GM19395 (cell line): ENCODE measurements around the gene SLC16A11.

Source experiments
- ATAC-seq: cut with Tn5 transposase; IDR thresholded peaks from one replicate; pipeline ENCODE4 v1.9.1; 2021; ENCODE audit warnings: mild to moderate bottlenecking, moderate library complexity; ENCODE audit not compliant: unreplicated experiment

SLC16A11 gene

GRCh38 chr17:7027335-7027734, 16.6 kb downstream of the SLC16A11 start:
- no peak for ATAC-seq

GRCh38 chr17:7026471-7027115, 17.3 kb downstream of the SLC16A11 start:
- ATAC-seq: no peak

GRCh38 chr17:7025245-7025644, 18.6 kb downstream of the SLC16A11 start:
- ATAC-seq: no peak

DNA sequence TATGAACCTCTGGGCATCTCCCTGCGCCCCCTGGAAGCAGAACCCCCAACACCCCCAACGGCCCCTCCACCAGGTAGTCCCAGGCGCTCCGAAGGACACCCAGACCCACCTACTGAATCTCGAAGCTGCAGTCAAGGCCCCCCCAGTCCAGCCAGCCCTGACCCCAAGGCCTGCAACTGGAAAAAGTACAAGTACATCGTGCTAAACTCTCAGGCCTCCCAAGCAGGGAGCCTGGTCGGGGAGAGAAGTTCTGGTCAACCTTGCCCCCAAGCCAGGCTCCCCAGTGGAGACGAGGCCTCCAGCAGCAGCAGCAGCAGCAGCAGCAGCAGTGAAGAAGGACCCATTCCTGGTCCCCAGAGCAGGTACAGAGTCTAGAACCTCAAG, 19.5 kb downstream of the SLC16A11 start:
- no peak for ATAC-seq

DNA sequence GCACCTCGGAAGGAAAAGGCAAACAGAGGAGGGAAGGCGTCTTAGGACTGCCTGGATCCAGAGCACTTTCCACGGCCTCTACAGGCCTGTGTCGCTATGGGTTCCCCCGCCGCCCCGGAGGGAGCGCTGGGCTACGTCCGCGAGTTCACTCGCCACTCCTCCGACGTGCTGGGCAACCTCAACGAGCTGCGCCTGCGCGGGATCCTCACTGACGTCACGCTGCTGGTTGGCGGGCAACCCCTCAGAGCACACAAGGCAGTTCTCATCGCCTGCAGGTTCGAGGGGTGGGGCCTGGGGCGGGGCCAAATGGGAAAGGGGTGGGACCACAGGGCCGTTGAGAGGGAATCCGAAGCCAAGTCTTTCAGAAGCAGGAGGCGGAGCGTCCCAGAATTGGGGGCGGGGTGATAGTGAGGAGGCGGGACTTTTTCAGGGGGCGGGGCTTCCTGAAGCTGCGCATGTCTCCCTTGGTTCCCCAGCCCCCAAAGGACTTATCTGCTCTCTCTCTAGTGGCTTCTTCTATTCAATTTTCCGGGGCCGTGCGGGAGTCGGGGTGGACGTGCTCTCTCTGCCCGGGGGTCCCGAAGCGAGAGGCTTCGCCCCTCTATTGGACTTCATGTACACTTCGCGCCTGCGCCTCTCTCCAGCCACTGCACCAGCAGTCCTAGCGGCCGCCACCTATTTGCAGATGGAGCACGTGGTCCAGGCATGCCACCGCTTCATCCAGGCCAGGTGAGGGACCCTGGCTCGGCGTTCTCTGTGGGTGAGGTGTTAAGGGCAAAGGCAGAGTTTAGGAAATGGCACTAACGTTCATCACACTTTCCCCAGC, 20.1 kb downstream of the SLC16A11 start:
- no peak for ATAC-seq

DNA sequence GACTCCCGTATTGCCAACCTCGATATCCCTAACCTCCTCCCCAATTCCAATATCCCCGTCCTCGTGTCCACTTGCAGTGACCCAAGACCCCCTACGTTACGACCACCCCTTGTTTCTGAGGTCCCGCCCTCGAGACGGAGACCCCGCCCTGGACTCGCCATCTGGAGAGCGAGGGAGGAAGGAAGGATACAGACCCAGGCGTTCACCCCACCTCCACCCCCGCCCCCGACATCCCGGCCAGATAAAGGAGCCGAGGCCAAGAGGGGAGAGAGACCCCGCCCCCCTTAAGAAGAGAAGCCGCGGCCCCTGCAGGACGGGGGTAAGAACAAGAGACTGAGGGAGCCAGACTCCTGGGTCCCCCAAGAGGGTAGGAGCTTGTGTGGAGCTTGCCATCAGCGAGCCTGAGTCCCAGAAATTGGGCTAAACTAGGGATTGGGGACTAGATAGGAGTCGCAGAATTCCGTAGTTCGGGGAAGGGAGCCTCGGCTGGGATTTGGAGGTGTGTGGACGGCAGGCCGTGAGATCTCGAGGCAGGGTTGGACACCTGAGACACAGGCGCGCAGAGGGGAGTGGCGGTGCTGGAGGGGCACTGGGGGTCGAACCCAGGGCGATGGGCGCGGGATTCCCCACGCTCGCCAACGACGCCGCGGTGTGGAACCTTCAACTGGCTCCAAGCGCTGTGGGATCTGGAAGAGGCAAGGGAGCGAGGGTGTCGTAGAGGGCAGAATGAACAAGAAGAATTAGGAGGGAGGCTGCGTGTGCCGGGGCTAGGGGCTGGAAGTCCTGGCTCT, 20.9 kb downstream of the SLC16A11 start, which contains the start of gene BCL6B:
TSS of gene BCL6B (plus strand) at position 270 of the 791 bp plus-strand sequence. CDS start 622 bp downstream, outside the sequence.
- no peak for ATAC-seq

GRCh38 chr17:7021993-7022778, 21.7 kb downstream of the SLC16A11 start:
- peak; percentile 68 for ATAC-seq

- ATAC-seq: no peak
These were observed 22.8 kb downstream of the SLC16A11 start for GRCh38 chr17:7020894-7021664.

DNA sequence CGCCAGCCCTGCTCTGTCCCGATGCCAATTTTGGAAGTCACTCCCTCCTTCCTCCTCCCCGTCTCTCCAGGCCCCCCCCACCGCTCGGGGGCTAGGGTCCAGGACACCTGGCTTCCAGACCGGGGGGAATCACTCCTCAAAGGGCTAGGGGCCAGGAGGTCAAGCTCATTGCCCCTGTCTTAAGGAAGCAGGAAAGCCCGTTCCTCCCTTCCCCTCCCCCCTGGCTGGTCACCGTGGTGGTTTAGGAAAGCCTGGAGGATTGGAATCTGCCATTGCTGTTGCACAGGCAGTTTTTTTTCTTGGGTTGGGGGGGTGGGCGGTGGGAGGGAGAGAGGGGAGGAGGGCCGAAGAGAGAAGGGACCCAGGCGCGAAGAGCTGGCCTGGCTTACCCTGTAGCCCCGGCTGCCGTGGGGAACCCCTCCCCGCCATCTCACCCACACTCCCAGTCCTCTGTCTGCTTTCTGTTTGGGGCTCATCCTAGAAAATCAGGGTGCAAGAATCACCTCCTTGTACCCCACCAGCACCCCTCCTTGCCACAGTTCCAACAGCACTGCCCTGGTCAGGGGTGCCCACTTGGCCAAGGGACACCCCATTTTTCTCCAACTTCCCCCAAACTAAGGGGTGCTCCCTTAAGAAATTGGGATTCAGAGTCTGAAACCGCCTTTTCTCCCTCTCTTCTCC, 23.9 kb downstream of the SLC16A11 start:
- no peak for ATAC-seq

GRCh38 chr17:7019367-7019766, 24.5 kb downstream of the SLC16A11 start:
- ATAC-seq: no peak

DNA sequence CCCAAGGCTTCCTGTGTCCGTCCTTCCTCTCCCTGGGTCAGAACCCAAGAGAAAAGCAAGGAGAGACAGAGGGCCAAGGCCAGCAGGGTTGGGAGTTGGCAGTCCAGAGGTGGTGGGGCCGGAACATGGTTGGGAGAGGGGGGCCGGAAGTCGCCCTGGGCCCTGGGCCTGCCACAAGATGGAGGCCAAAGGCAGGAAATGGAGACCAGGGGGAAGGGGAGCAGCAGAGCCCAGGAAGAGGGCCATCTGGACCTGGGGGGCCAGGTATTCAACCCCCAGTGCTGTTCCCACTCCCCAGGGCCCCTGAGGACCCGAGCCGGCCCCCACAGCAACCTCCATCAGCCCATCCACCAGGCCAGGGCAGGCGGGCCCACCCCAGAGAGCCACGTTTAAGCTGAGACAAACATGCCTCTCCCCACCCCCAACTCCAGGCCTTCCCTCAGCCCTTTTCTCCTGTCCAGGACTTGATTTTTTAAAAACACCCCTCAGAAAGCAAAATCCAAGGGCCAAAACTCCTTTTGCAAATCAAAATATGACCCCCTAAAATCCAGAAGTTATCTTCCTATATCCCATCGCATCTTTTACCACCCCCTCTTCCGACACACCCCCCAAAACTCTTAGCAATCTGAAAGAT, 25.4 kb downstream of the SLC16A11 start:
- ATAC-seq: no peak

GRCh38 chr17:7017827-7018200, 26.1 kb downstream of the SLC16A11 start:
- ATAC-seq: no peak

DNA sequence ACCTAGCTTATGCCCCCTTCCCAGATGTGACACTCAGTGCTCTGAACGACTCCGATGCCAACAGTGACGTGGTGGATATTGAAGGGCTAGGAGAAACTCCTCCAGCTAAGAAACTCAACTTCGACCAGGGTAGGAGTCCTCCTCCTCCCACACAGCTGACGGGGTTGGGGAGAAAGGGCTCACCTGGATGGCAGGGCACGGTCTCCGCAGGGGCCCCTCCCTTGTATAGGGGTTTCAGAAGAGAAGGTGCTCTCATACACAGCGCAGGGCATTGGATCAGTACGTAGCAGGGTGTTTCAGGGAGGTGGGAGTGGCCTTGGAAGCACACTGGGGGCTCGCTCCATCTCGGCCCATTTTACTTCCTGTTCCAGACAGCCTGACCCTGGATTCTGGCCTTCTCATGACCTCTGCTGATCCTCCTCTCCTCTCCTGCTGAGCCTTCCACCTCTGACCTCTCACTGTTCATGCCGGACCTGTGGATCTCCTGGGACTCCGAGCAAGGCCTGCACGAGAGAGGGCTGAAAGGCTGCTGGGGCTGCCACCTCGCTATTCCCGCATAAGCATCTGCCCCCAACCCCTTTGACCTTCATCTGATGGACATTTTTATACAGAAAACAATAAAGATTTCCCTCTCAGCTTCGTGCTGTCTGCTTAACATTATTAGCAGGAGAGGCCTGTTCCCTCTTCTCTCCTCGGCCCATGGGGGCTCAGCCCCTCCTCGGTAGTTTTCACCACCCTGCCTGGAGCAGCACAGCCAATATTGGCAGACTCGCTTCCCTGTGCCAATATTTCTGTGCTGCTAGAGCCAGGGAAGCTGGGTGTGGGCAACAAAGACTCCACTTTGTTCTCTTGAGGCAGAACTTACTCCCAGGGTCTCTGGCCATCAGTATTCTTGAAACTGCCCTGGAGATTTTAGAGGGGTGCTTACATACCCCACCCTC, 26.7 kb downstream of the SLC16A11 start:
- ATAC-seq: no peak

- no peak for ATAC-seq
These were observed 27.5 kb downstream of the SLC16A11 start for GRCh38 chr17:7016418-7016817.

- peak; percentile 29 for ATAC-seq
These were observed 28.6 kb downstream of the SLC16A11 start for GRCh38 chr17:7014995-7015958.

DNA sequence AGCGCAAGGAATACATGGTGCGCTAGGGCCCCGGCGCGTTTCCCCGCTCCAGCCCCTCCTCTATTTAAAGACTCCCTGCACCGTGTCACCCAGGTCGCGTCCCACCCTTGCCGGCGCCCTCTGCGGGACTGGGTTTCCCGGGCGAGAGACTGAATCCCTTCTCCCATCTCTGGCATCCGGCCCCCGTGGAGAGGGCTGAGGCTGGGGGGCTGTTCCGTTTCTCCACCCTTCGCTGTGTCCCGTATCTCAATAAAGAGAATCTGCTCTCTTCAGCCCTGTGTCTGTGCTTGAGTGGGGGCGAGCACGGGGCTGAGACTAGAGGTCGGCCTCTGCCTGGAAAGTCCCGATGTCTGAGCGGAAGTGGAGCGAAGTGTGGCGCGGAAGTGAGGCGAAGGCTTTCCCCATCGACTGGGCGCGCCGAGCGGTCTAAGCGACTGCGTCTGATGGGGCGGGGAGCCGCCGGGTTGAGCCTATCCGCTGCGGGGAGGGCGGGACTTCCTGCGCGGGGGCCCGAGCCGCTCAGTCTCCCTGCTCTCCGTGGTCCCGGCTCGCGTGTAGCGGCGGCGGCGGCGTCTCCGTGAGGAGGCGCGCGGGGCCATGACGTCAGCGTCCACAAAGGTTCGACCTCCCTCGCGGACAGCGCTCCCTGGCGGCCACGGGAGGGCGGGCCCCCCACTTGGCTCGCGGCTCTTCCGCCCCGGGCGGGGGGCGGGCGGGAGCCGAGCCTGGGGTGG, 29.5 kb downstream of the SLC16A11 start:
- peak; percentile 70 for ATAC-seq
